GM12874 (cell line): ENCODE results near the gene HSPA4L.

ENCODE experiments used
- CTCF ChIP-seq: IDR thresholded peaks from 2 replicates; pipeline ENCODE4 v1.5.1; 2011; ENCODE audit warnings: low read depth, mild to moderate bottlenecking, control low read depth, low read length, moderate library complexity; ENCODE audit not compliant: insufficient read depth

The HSPA4L gene

DNA sequence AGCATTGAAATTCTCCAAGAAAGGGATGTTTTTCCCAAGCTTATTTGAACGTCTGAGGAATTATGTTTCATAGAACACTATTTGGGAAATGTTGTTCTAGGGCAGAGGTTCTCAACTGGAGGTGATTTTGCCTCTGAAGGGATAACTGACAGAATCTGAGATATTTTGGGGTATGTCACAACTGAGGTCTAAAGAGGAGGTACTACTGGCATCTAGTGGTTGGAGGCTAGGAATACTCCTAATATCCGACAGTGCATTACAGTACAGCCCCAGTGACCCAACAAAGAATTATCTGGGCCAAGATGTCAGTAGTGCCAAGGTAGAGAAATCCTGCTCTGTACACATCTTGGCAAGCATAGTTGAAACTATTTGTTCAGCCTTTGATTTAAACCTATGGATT lies 6.4 kb downstream of the HSPA4L start:
- 0 out of 2 replicates have a peak, but pooled peaks have one; percentile 13 for TF ChIP-seq CTCF

DNA sequence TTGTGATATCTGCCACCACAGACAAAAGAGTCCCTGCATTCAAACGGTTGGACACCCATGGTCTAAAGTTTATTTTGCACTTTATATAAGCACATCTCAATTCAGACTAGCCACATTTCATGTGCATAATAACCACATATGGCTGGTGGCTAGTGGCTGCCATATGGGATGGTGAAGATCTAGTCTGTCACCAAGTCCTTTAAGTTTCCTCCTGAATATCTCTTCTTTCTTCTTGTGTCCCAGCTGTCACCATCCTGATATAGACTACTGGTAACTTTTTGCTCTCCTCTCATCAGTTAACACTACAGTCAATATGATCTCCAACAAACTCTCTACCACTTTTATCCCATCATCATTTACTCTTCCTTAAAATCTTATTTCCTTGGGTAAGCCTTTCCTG lies 9.3 kb downstream of the HSPA4L start:
- no peak for TF ChIP-seq CTCF

DNA sequence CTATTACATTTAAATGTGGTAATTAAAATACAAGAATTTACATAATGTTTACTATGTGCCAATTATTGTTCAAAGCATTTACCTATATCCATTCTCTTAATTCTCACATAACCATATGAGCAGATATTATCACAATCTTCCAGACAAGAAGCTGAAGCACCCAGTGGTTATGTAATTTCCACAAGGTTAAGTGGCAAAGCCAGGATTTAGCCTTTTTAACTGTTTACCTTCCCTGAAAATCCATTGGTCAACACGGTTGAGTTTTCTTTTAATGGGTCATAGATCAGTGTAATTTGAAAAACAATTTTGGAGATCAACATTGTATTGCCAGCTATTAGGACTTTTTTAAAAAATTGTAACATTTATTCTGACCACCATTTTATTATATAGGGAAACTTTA lies 11.4 kb downstream of the HSPA4L start:
- no peak for TF ChIP-seq CTCF

DNA sequence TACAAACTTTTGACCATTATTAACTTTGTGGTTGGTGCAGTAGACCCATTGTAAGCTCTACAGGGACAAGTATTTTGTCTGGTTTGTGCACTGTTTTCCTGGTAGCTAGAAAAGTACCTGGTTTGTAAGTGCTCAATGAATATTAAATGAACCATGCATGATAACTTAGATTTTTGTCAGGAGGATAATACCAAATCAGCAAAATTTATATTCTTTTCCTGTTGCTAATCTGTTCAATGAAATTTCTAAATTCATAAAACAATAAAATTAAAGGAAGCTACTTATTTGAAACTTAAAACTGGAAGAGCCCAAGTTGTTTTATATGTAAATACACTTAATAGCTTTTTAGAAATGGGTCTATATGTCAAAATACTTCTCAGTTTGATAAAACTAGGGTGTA lies 17.6 kb downstream of the HSPA4L start:
- no peak for TF ChIP-seq CTCF

GRCh38 chr4:127809173-127809800 lies 27.2 kb downstream of the HSPA4L start:
- no peak for TF ChIP-seq CTCF

DNA sequence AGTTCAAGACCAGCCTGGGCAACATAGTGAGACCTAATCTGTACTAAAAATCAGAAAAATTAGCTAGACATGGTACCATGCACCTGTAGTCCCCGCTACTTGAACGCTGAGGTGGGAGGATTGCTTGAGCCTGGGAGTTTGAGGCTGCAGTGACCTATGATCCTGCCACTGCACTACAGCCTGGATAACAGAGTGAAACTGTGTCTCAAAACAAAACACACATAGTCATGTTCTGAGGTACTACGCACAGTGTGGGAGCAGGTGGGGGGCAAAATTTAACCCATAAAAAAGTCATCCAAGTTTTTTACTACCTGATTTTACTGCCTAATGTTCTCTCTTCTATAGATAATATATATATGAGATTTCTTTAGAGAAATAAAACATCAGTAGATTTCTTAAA lies 28.4 kb downstream of the HSPA4L start:
- no peak for TF ChIP-seq CTCF

DNA sequence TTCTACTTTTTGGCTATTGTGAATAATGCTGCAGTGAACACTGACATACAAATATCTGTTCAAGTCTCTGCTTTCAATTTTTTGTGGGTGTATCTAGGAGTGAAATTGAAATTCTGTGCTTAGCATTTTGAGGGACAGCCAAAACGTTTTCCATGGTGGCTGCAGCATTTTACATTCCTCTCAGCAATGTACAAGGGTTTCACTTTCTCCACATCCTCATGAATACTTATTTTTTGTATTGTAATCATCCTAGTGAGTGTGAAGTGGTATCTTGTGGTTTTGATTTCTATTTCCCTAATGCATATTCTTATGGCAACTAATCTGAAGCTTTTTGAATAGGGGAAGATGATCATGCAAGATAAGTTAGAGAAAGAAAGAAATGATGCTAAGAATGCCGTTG lies 40.3 kb downstream of the HSPA4L start:
- no peak for TF ChIP-seq CTCF
